GM19397 (cell line): ENCODE results near the gene FCGBP.
"Not testable (repeated sequence)": the region's sequence is repeated elsewhere in the genome, so short reads cannot be mapped to it uniquely, and the experiment has no call there.

Source experiments
- ATAC-seq: cut with Tn5 transposase; IDR thresholded peaks from one replicate; pipeline ENCODE4 v1.9.1; 2021; ENCODE audit warnings: mild to moderate bottlenecking, moderate library complexity; ENCODE audit not compliant: unreplicated experiment

FCGBP gene

GRCh38 chr19:39892506-39892902 is 41.9 kb downstream of the FCGBP start:
- not testable (repeated sequence) for ATAC-seq

- ATAC-seq: not testable (repeated sequence)
Observed at GRCh38 chr19:39891660-39892505, 42.6 kb downstream of the FCGBP start.

GRCh38 chr19:39890755-39891551 is 43.5 kb downstream of the FCGBP start:
- ATAC-seq: no peak

- not testable (repeated sequence) for ATAC-seq
Observed at GRCh38 chr19:39889872-39890754, 44.3 kb downstream of the FCGBP start.

- not testable (repeated sequence) for ATAC-seq
Observed at GRCh38 chr19:39887456-39887951, 46.9 kb downstream of the FCGBP start.

- not testable (repeated sequence) for ATAC-seq
Observed at GRCh38 chr19:39885821-39886554, 48.4 kb downstream of the FCGBP start.

- not testable (repeated sequence) for ATAC-seq
Observed at GRCh38 chr19:39884721-39885120, 49.7 kb downstream of the FCGBP start.
